ENCODE data around the gene PKDCC.

The PKDCC gene

GRCh38 chr2:42047488-42048298 lies at the start of gene PKDCC:
PKDCC (plus strand) TSS chr2:42048021; CDS start chr2:42048200, 179 bp downstream.
- ChIA-PET CTCF (interaction anchor here (0.8 to 2.7 kb wide), 4 partner anchors 9 to 178 kb away, joined by 3 to 13 read pairs (median 4); no protein-coding TSS in a partner anchor), POLR2A (interaction anchor here (0.6 to 1.3 kb wide), 2 partner anchors 10 to 22 kb away, joined by 3 to 4 read pairs; no protein-coding TSS in a partner anchor)
- DNase-seq (ENCODE audit: low read depth, low spot score) = no peak
- peak within 1 kb of the TSS; percentile 76 for H3K4me3 ChIP-seq (ENCODE audit: low read depth, low read length)
- TF ChIP-seq CTCF (IDR thresholded peaks at IDR 0.05; ENCODE audit: insufficient read depth, low read length, missing control alignments) = no peak

DNA sequence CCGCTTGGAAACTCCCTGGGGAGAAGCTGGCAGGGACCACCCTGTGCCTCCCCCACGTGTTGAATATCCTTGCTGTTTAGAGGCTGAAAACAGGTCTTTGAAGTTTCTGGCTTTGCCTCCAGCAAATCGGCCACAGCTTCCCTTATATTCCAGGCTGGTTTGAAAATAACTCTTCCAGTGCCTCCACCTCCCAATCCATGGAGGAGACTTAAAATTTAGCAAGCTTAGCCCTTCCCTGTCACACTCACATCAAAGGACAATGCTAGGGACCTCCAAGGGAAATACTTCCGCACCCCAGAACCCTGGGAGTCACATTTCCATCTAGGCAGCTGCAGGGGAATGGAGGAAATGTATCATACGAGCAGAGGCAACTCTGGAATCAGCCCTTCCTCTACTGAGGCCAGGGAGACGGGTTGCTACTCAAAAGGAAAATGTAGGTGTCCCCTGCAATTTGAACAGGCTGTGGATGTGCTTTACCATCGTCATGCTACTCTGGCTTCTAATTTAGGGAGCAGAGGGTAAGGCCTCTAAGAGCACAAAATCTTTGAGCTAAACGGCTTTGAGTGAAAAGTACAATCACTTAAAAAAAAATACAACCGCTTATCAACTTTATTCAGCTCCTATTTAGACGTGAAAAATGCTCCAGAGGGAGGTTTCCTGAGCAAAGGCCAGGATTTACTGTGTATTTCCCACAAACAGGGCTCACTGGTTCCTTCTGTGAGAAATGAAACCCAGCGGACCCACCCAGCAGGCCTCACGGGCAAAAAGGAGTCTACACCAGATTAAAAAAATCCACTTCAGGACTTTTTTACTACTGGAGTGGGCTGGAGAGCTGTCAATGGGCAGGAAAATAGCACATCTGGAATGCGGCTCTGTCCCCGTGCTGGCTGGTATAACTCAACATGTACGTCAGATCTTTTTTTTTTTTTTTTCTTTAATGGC lies 49.4 kb upstream of the PKDCC start:
- CTCF ChIA-PET = no interaction called here
- DNase-seq (ENCODE audit: low read depth, low spot score) = no peak
- TF ChIP-seq CTCF (IDR thresholded peaks at IDR 0.05; ENCODE audit: insufficient read depth, low read length, missing control alignments) = no peak
- POLR2A ChIA-PET = no interaction called here
- H3K4me3 ChIP-seq (ENCODE audit: low read depth, low read length) = no peak overlapping the region

DNA sequence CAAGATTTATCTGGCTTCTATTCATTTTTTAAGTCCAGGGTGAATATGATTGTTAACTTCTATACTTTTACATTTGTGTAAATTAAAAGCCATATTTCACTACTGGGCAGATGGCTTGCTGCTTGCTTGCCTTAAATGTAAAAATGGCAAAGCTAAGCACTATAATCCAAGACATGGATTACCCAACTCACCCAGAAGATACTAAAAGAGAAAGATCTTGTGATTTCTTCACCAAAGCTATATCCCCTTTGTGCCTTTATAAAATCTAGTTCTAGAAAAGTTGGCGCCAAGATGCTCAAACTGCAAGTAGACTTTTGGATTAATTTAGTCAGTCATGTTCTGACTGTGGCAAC lies 48.7 kb upstream of the PKDCC start:
- no peak for TF ChIP-seq CTCF (IDR thresholded peaks at IDR 0.05; ENCODE audit: insufficient read depth, low read length, missing control alignments)
- H3K4me3 ChIP-seq (ENCODE audit: low read depth, low read length) = no peak overlapping the region
- CTCF ChIA-PET = no interaction called here
- DNase-seq (ENCODE audit: low read depth, low spot score) = no peak
- POLR2A ChIA-PET = no interaction called here

DNA sequence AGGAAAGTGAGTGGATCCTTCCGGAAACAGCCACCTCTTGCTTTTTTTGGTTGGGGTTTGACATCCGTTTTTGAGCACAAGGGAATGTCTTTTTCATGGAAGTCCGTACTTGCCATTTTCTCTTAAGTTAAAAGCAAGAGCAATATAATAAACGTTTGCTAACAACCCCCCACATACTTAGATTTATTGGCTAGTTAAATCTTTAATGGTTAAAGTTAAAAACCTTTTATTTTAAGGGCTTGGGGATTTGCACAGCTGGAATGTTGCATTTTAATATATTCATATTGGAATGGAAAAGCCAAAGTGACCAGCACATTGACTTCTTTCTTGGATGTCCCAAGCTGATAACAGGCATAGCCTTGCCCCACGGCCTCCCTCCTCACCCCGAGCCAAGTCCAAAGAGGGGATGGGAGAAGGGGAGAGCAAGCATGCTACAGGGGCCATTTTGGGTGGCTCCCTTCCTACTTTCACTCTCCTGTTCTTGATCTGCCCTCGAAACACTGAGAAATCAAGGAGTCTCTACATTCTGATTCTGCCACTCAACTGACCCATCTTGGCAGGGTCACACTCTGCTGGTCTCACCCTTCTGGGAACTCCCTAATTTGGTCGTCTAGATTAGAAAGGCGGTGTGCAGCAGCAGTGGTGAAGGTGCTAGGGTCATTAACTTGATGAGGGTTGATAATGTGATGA lies 48.1 kb upstream of the PKDCC start:
- ChIA-PET CTCF (no interaction called here), POLR2A (no interaction called here)
- no peak overlapping the region for H3K4me3 ChIP-seq (ENCODE audit: low read depth, low read length)
- TF ChIP-seq CTCF (IDR thresholded peaks at IDR 0.05; ENCODE audit: insufficient read depth, low read length, missing control alignments) = no peak
- DNase-seq (ENCODE audit: low read depth, low spot score) = no peak

- ChIA-PET CTCF (no interaction called here), POLR2A (no interaction called here)
- TF ChIP-seq CTCF (IDR thresholded peaks at IDR 0.05; ENCODE audit: insufficient read depth, low read length, missing control alignments) = no peak
- no peak overlapping the region for H3K4me3 ChIP-seq (ENCODE audit: low read depth, low read length)
- DNase-seq (ENCODE audit: low read depth, low spot score) = no peak
Observed at GRCh38 chr2:42001711-42002201, 46.1 kb upstream of the PKDCC start.

Measured in AG04449 (cell line).